Fibroblast of lung (primary cell): ENCODE measurements around the gene NR1H4. TPM values are rescaled to one million over a fixed set of nuclear protein-coding genes. Genes with fewer than 3 reads are reported as not detected.

Experiments
- DNase-seq, 2 donors: peaks; one replicate each; pipeline versions ENCODE4 v3.0.0 to v3.0.0-alpha.2; 2010; ENCODE audit warnings: low read depth in 2 of 2
- H2AFZ ChIP-seq: 2 replicates; pipeline ENCODE4 v1.5.1; 2012; ENCODE audit warnings: low read length, control low read depth, inconsistent platforms
- H3K27ac ChIP-seq: 2 replicates; pipeline ENCODE4 v1.5.1; 2011; ENCODE audit warnings: low read length, control low read depth; ENCODE audit not compliant: insufficient read depth
- H3K27me3 ChIP-seq: 2 replicates; pipeline ENCODE4 v1.5.1; 2011; ENCODE audit warnings: mild to moderate bottlenecking, low read length; ENCODE audit not compliant: control insufficient read depth, insufficient read depth
- H3K36me3 ChIP-seq: 2 replicates; pipeline ENCODE4 v1.5.1; 2011; ENCODE audit warnings: low read length; ENCODE audit not compliant: control insufficient read depth, insufficient read depth
- H3K4me1 ChIP-seq: 2 replicates; pipeline ENCODE4 v1.5.1; 2011; ENCODE audit warnings: low read length; ENCODE audit not compliant: control insufficient read depth, insufficient read depth; ENCODE audit errors: extremely low read depth
- H3K4me2 ChIP-seq: 2 replicates; pipeline ENCODE4 v1.5.1; 2011; ENCODE audit warnings: low read length, control low read depth; ENCODE audit not compliant: insufficient read depth; ENCODE audit errors: extremely low read depth
- H3K4me3 ChIP-seq, 4 experiments: fragments of 200-600 bp in 1 of 4; sonication (generic) in 1 of 4; replicated peaks in 1 of 4; 2 replicates each; pipeline ENCODE4 v1.5.1; 2011 to 2016; ENCODE audit warnings: low read length in 4 of 4, low read depth in 3 of 4, mild to moderate bottlenecking in 3 of 4, control low read depth in 2 of 4, inconsistent platforms in 1 of 4, mixed read lengths in 1 of 4; ENCODE audit not compliant: insufficient read depth in 1 of 4; ENCODE audit errors: control extremely low read depth in 1 of 4
- H3K79me2 ChIP-seq: 2 replicates; pipeline ENCODE4 v1.5.1; 2012; ENCODE audit warnings: mild to moderate bottlenecking, low read length, inconsistent platforms; ENCODE audit not compliant: control insufficient read depth, insufficient read depth
- H3K9ac ChIP-seq: 2 replicates; pipeline ENCODE4 v1.5.1; 2011; ENCODE audit warnings: mild to moderate bottlenecking, low read length, control low read depth; ENCODE audit not compliant: insufficient read depth
- H3K9me3 ChIP-seq: 2 replicates; pipeline ENCODE4 v1.5.1; 2012; ENCODE audit warnings: low read depth, low read length; ENCODE audit not compliant: control insufficient read depth, insufficient read depth
- H4K20me1 ChIP-seq: 2 replicates; pipeline ENCODE4 v1.5.1; 2011; ENCODE audit warnings: low read length; ENCODE audit not compliant: control insufficient read depth, insufficient read depth; ENCODE audit errors: extremely low read depth
- CTCF ChIP-seq, 2 donors: IDR thresholded peaks in 1 of 2; conservative IDR thresholded peaks in 1 of 2; 1 replicate in 1 of 2; 2 replicates in 1 of 2; pipeline ENCODE4 v1.5.1; 2011 to 2012; ENCODE audit warnings: low read length in 2 of 2, control low read depth in 1 of 2, inconsistent platforms in 1 of 2, low read depth in 1 of 2, mild to moderate bottlenecking in 1 of 2
- EZH2 ChIP-seq: IDR thresholded peaks from 2 replicates; pipeline ENCODE4 v1.5.1; 2012; ENCODE audit warnings: low read length, control low read depth, mild to moderate bottlenecking; ENCODE audit errors: missing control alignments
- polyA plus RNA-seq, 2 donors: library from polyadenylated mRNA; depleted of rRNA in 1 of 2; stranded (reverse) in 1 of 2; unstranded in 1 of 2; fragments of >200 nt; gene quantifications; 2 replicates each; pipeline ENCODE4 v1.2.1, GENCODE V29; 2011 to 2012; ENCODE audit warnings: missing spikeins in 1 of 2
- total RNA-seq: library from RNA; depleted of rRNA; stranded (reverse); fragments of >200 nt; gene quantifications from 2 replicates; pipeline ENCODE4 v1.2.1, GENCODE V29; 2014

NR1H4 gene
- total and polyA plus RNA-seq, 2 donors (not counting 1 experiment from before 2014, with no cell fraction given): not detected

GRCh38 chr12:100455896-100456295, 17.8 kb upstream of the NR1H4 start:
- H3K27ac ChIP-seq: no peak overlapping the region
- TF ChIP-seq EZH2: no peak
- no peak for TF ChIP-seq CTCF (conservative IDR thresholded peaks at IDR 0.05 in 1 of 2, IDR thresholded peaks at IDR 0.05 in 1 of 2; ENCODE audit: low read depth in 1 of 2, low read length in 2 of 2)
- DNase-seq: no peak

GRCh38 chr12:100458191-100458590, 15.5 kb upstream of the NR1H4 start:
- Histone ChIP-seq H3K4me1 (no peaks in the 10 kb centered on the region), H3K36me3 (no peaks in the 10 kb centered on the region), H4K20me1 (no peaks in the 10 kb centered on the region), H3K4me3 (no peak overlapping the region), H3K4me2 (no peak overlapping the region), H3K9me3 (no peaks in the 10 kb centered on the region), H3K27ac (no peak overlapping the region), H3K27me3 (no peaks in the 10 kb centered on the region), H2AFZ (no peak overlapping the region), H3K79me2 (no peaks in the 10 kb centered on the region), H3K9ac (no peak overlapping the region)
- no peak for TF ChIP-seq CTCF (conservative IDR thresholded peaks at IDR 0.05 in 1 of 2, IDR thresholded peaks at IDR 0.05 in 1 of 2; ENCODE audit: low read depth in 1 of 2, low read length in 2 of 2)
- no peak for TF ChIP-seq EZH2
- DNase-seq: no peak

More at GRCh38 chr12:100455896-100456295, 17.8 kb upstream of the NR1H4 start:
- no peak overlapping the region for H3K4me3 ChIP-seq
- H3K27me3 ChIP-seq: no peaks in the 10 kb centered on the region
- H3K9ac ChIP-seq: no peak overlapping the region
- no peaks in the 10 kb centered on the region for H3K79me2 ChIP-seq
- H2AFZ ChIP-seq: no peak overlapping the region
- no peaks in the 10 kb centered on the region for H4K20me1 ChIP-seq
- H3K4me2 ChIP-seq: no peak overlapping the region
- no peaks in the 10 kb centered on the region for H3K36me3 ChIP-seq
- no peaks in the 10 kb centered on the region for H3K9me3 ChIP-seq
- H3K4me1 ChIP-seq: no peaks in the 10 kb centered on the region

- H3K36me3 ChIP-seq: no peaks in the 10 kb centered on the region
- no peak overlapping the region for H2AFZ ChIP-seq
- no peak overlapping the region for H3K4me2 ChIP-seq
- TF ChIP-seq EZH2 (no peak), CTCF (conservative IDR thresholded peaks at IDR 0.05 in 1 of 2, IDR thresholded peaks at IDR 0.05 in 1 of 2; ENCODE audit: low read depth in 1 of 2, low read length in 2 of 2) (no peak)
- no peak overlapping the region for H3K9ac ChIP-seq
- peak in 1 of 2 donors; percentile 1 for DNase-seq
- no peaks in the 10 kb centered on the region for H3K9me3 ChIP-seq
- H3K4me1 ChIP-seq: no peaks in the 10 kb centered on the region
- no peak overlapping the region for H3K27ac ChIP-seq
- H4K20me1 ChIP-seq: no peaks in the 10 kb centered on the region
- H3K4me3 ChIP-seq: no peak overlapping the region
- H3K79me2 ChIP-seq: no peaks in the 10 kb centered on the region
- H3K27me3 ChIP-seq: no peaks in the 10 kb centered on the region
Measured at GRCh38 chr12:100460702-100461101, 13.0 kb upstream of the NR1H4 start.
